IMR-90 (cell line): ENCODE results near the gene HCN3. TPM values are rescaled to one million over a fixed set of nuclear protein-coding genes. Genes with fewer than 3 reads are reported as not detected.

Experiments used
- ATAC-seq: fragments of 200-7000 bp; cut with Tn5 transposase; 2 replicates; pipeline ENCODE4 v1.9.1; 2020; ENCODE audit warnings: low read depth, mild to moderate bottlenecking, moderate library complexity
- BruUV-seq: library from RNA; stranded (reverse); fragments of 400-500 nt; replicated peaks from 2 replicates; lab custom pipeline; 2021; lab: Mats Ljungman, UMichigan
- CTCF ChIA-PET: fragments of 300-600 bp; formaldehyde crosslinking; extraction: SDS; loops from one replicate; lab custom pipeline; 2021; ENCODE audit warnings: antibody characterized with exemption; lab: Yijun Ruan, JAX
- POLR2A ChIA-PET: fragments of 300-600 bp; sonication (Branson Sonifier 250); formaldehyde crosslinking; loops from one replicate; lab custom pipeline; 2022; ENCODE audit warnings: antibody characterized with exemption; ENCODE audit not compliant: unreplicated experiment; lab: Charles Lee
- DNase-seq: peaks from one replicate; pipeline ENCODE4 v3.0.0; 2013
- H2AFZ ChIP-seq: replicated peaks from 2 replicates; pipeline ENCODE3; 2013; ENCODE audit warnings: low read length, mild to moderate bottlenecking; ENCODE audit not compliant: poor library complexity
- H2AK5ac ChIP-seq: 2 replicates; pipeline ENCODE4 v1.6.1; 2013; ENCODE audit warnings: low read depth, low read length, inconsistent platforms
- H2AK9ac ChIP-seq: replicated peaks from 2 replicates; pipeline ENCODE3; 2013; ENCODE audit warnings: mild to moderate bottlenecking, low read depth, low read length, moderate library complexity; ENCODE audit not compliant: poor library complexity
- H2BK120ac ChIP-seq: 2 replicates; pipeline ENCODE4 v1.6.1; 2013; ENCODE audit warnings: low read depth, low read length, inconsistent platforms
- H2BK15ac ChIP-seq: 3 replicates; pipeline ENCODE4 v1.6.1; 2013; ENCODE audit warnings: low read depth, low read length, inconsistent platforms
- H2BK20ac ChIP-seq: 2 replicates; pipeline ENCODE4 v1.6.1; 2013; ENCODE audit warnings: low read depth, mild to moderate bottlenecking, inconsistent platforms, low read length, moderate library complexity
- H2BK5ac ChIP-seq: 2 replicates; pipeline ENCODE4 v1.6.1; 2013; ENCODE audit warnings: mild to moderate bottlenecking, low read depth, low read length, inconsistent platforms; ENCODE audit not compliant: poor library complexity, severe bottlenecking
- H3K14ac ChIP-seq: replicated peaks from 2 replicates; pipeline ENCODE4 v1.6.1; 2013; ENCODE audit warnings: low read depth, low read length, inconsistent platforms
- H3K18ac ChIP-seq: 2 replicates; pipeline ENCODE4 v1.6.1; 2013; ENCODE audit warnings: low read depth, low read length, control low read depth
- H3K23ac ChIP-seq: 2 replicates; pipeline ENCODE4 v1.6.1; 2013; ENCODE audit warnings: low read depth, low read length, inconsistent platforms
- H3K27ac ChIP-seq: 2 replicates; pipeline ENCODE4 v1.5.1; 2013; ENCODE audit warnings: mild to moderate bottlenecking, control low read depth, low read length; ENCODE audit not compliant: insufficient read depth
- H3K27me3 ChIP-seq: 2 replicates; pipeline ENCODE4 v1.6.1; 2013; ENCODE audit warnings: low read length; ENCODE audit not compliant: control insufficient read depth, insufficient read depth
- H3K36me3 ChIP-seq: 2 replicates; pipeline ENCODE4 v1.6.1; 2013; ENCODE audit warnings: low read length, mixed read lengths; ENCODE audit not compliant: control insufficient read depth, insufficient read depth
- H3K4ac ChIP-seq: 2 replicates; pipeline ENCODE4 v1.6.1; 2013; ENCODE audit warnings: low read depth, low read length, inconsistent platforms
- H3K4me1 ChIP-seq: 2 replicates; pipeline ENCODE4 v1.6.1; 2013; ENCODE audit warnings: low read length, mixed read lengths; ENCODE audit not compliant: control insufficient read depth, insufficient read depth
- H3K4me2 ChIP-seq: 2 replicates; pipeline ENCODE4 v1.6.1; 2013; ENCODE audit warnings: low read depth, mild to moderate bottlenecking, control low read depth, low read length, moderate library complexity
- H3K4me3 ChIP-seq: 2 replicates; pipeline ENCODE4 v1.5.1; 2013; ENCODE audit warnings: low read depth, mild to moderate bottlenecking, control low read depth, low read length, moderate library complexity; ENCODE audit not compliant: insufficient read depth
- H3K56ac ChIP-seq: 2 replicates; pipeline ENCODE4 v1.6.1; 2013; ENCODE audit warnings: low read length, inconsistent platforms; ENCODE audit not compliant: insufficient read depth; ENCODE audit errors: extremely low read depth
- H3K79me1 ChIP-seq, 2 experiments: 2 replicates each; pipeline ENCODE4 v1.6.1; 2013; ENCODE audit warnings: low read length in 2 of 2, inconsistent platforms in 1 of 2, low read depth in 1 of 2
- H3K9ac ChIP-seq: 2 replicates; pipeline ENCODE4 v1.6.1; 2013; ENCODE audit warnings: low read depth, low read length, control low read depth
- H3K9me1 ChIP-seq: 2 replicates; pipeline ENCODE4 v1.6.1; 2013; ENCODE audit warnings: low read length, inconsistent platforms; ENCODE audit not compliant: insufficient read depth
- H3K9me3 ChIP-seq: 2 replicates; pipeline ENCODE4 v1.6.1; 2013; ENCODE audit warnings: low read length; ENCODE audit not compliant: control insufficient read depth, insufficient read depth
- H4K20me1 ChIP-seq: 2 replicates; pipeline ENCODE4 v1.6.1; 2013; ENCODE audit warnings: low read length, inconsistent platforms; ENCODE audit not compliant: insufficient read depth
- H4K5ac ChIP-seq: 2 replicates; pipeline ENCODE4 v1.6.1; 2013; ENCODE audit warnings: mild to moderate bottlenecking, low read depth, low read length, control low read depth
- H4K8ac ChIP-seq, 2 experiments: 2 replicates each; pipeline ENCODE4 v1.6.1; 2013; ENCODE audit warnings: low read depth in 2 of 2, low read length in 2 of 2, control low read depth in 1 of 2, inconsistent platforms in 1 of 2
- H4K91ac ChIP-seq: 2 replicates; pipeline ENCODE4 v1.6.1; 2013; ENCODE audit warnings: low read depth, low read length, inconsistent platforms; ENCODE audit not compliant: insufficient read depth
- BHLHE40 ChIP-seq: fragments of 150-350 bp; IDR thresholded peaks from 2 replicates; pipeline ENCODE4 v1.6.1; 2016; ENCODE audit warnings: mild to moderate bottlenecking, low read depth, low read length
- CEBPB ChIP-seq: IDR thresholded peaks from 2 replicates; pipeline ENCODE4 v1.6.1; 2012; ENCODE audit warnings: low read depth, low read length, improper control_type of control experiment
- CHD1 ChIP-seq: IDR thresholded peaks from 2 replicates; pipeline ENCODE4 v1.6.1; 2012; ENCODE audit warnings: low read depth, low read length, improper control_type of control experiment
- CTCF ChIP-seq: conservative IDR thresholded peaks from 2 replicates; pipeline ENCODE4 v1.5.1; 2012; ENCODE audit warnings: mild to moderate bottlenecking, low read depth, low read length, improper control_type of control experiment
- ELK1 ChIP-seq: fragments of 150-350 bp; IDR thresholded peaks from 2 replicates; pipeline ENCODE4 v1.6.1; 2016; ENCODE audit warnings: low read depth, mild to moderate bottlenecking, low read length, moderate library complexity, borderline replicate concordance
- FOS ChIP-seq: fragments of 150-350 bp; IDR thresholded peaks from 2 replicates; pipeline ENCODE4 v1.6.1; 2016; ENCODE audit warnings: low read depth, low read length
- MAFK ChIP-seq: IDR thresholded peaks from 2 replicates; pipeline ENCODE4 v1.6.1; 2012; ENCODE audit warnings: low read depth, low read length, improper control_type of control experiment
- MAZ ChIP-seq: IDR thresholded peaks from 2 replicates; pipeline ENCODE4 v1.6.1; 2012; ENCODE audit warnings: low read depth, mild to moderate bottlenecking, low read length, improper control_type of control experiment, moderate library complexity, borderline replicate concordance
- MXI1 ChIP-seq: IDR thresholded peaks from 2 replicates; pipeline ENCODE4 v1.6.1; 2012; ENCODE audit warnings: low read depth, mild to moderate bottlenecking, low read length, moderate library complexity, borderline replicate concordance
- NFE2L2 ChIP-seq: fragments of 150-350 bp; IDR thresholded peaks from 2 replicates; pipeline ENCODE4 v1.6.1; 2016; ENCODE audit warnings: low read depth, mild to moderate bottlenecking, low read length
- POLR2A ChIP-seq: IDR thresholded peaks from 2 replicates; pipeline ENCODE4 v1.6.1; 2012; ENCODE audit warnings: mild to moderate bottlenecking, low read depth, low read length
- RAD21 ChIP-seq: IDR thresholded peaks from 2 replicates; pipeline ENCODE4 v1.6.1; 2012; ENCODE audit warnings: low read length, improper control_type of control experiment
- RCOR1 ChIP-seq: IDR thresholded peaks from 2 replicates; pipeline ENCODE4 v1.6.1; 2012; ENCODE audit warnings: mild to moderate bottlenecking, low read length, improper control_type of control experiment; ENCODE audit not compliant: insufficient replicate concordance
- RFX5 ChIP-seq: IDR thresholded peaks from 2 replicates; pipeline ENCODE4 v1.8.0; 2012; ENCODE audit warnings: low read depth, mild to moderate bottlenecking, low read length, moderate library complexity
- SMC3 ChIP-seq: fragments of 150-350 bp; IDR thresholded peaks from 2 replicates; pipeline ENCODE4 v1.6.1; 2016; ENCODE audit warnings: low read depth, mild to moderate bottlenecking, antibody characterized with exemption, low read length, moderate library complexity
- USF2 ChIP-seq: fragments of 150-350 bp; IDR thresholded peaks from 2 replicates; pipeline ENCODE4 v1.6.1; 2017; ENCODE audit warnings: mild to moderate bottlenecking, antibody characterized with exemption, low read length, low read depth
- WGBS, 2 experiments: methylation state at CpG; one replicate each; pipeline versions ENCODE4 v1.1.5 to v1.1.7; 2013; ENCODE audit warnings: missing lambda C conversion rate in 2 of 2; ENCODE audit not compliant: insufficient read length in 1 of 2; ENCODE audit errors: extremely low coverage in 2 of 2; 5-methylcytosine and 5-hydroxymethylcytosine counted together
- dilution Hi-C: fragments of 300-500 bp; cut with HindIII; formaldehyde crosslinking; loops from one replicate; pipeline ENCODE4 v1.14.3; 2018; ENCODE audit warnings: low sequenced_read_pairs; ENCODE audit not compliant: unreplicated experiment
- in situ Hi-C: fragments of 300-500 bp; cut with MboI; formaldehyde crosslinking; loops from 3 replicates; pipeline ENCODE4 v1.14.3; 2019; ENCODE audit warnings: low sequenced_read_pairs, inconsistent platforms, mixed read lengths
- intact Hi-C: fragments of 100-400 bp; cut with micrococcal nuclease; formaldehyde crosslinking; loops from 2 replicates; pipeline ENCODE4 v1.10.0; 2022
- polyA plus RNA-seq, 3 experiments: library from polyadenylated mRNA; depleted of rRNA; stranded (reverse); fragments of >200 nt; gene quantifications; 2 replicates each; pipeline ENCODE4 v1.2.3, GENCODE V29; 2012; ENCODE audit warnings: low replicate concordance in 1 of 3
- total RNA-seq: library from RNA; depleted of rRNA; stranded (reverse); fragments of >200 nt; gene quantifications from 2 replicates; pipeline ENCODE4 v1.2.3, GENCODE V29; 2012

HCN3 gene
- total and polyA plus RNA-seq, 2 of the 4 experiments (the other 2 are of a cell fraction) = 0.36 to 2.7 TPM

GRCh38 chr1:155301342-155301841 lies 24.1 kb downstream of the HCN3 start, which contains the start of gene PKLR:
Gene PKLR (minus strand): TSS chr1:155301438. CDS start chr1:155301395, 43 bp downstream.
- TF ChIP-seq USF2 (no peak), POLR2A (no peak), BHLHE40 (no peak), CEBPB (no peak), FOS (no peak), ELK1 (no peak), CTCF (no peak), NFE2L2 (no peak), RFX5 (no peak), CHD1 (no peak), MAZ (no peak), RAD21 (no peak), RCOR1 (no peak), SMC3 (no peak), MXI1 (no peak), MAFK (no peak)
- BruUV-seq = no TSS peak
- Histone ChIP-seq H3K9me3 (no peaks in the 10 kb centered on the region), H2BK5ac (no peak within 1 kb of the TSS), H3K56ac (no peak within 1 kb of the TSS), H2BK120ac (no peak within 1 kb of the TSS), H4K20me1 (no peaks in the 10 kb centered on the region), H3K27me3 (peaks cover 21% of the 10 kb centered on the region), H2BK15ac (no peak within 1 kb of the TSS), H4K5ac (no peak within 1 kb of the TSS), H4K91ac (no peak within 1 kb of the TSS), H3K27ac (no peak within 1 kb of the TSS), H2AK5ac (no peak within 1 kb of the TSS), H3K9me1 (no peaks in the 10 kb centered on the region), H3K23ac (no peak within 1 kb of the TSS), H3K9ac (no peak within 1 kb of the TSS), H2BK20ac (no peak within 1 kb of the TSS), H3K4me2 (no peak within 1 kb of the TSS), H3K4me1 (no peaks in the 10 kb centered on the region), H3K14ac (no peak within 1 kb of the TSS), H3K4me3 (no peak within 1 kb of the TSS), H3K79me1 (no peaks in the 10 kb centered on the region), H3K36me3 (no peaks in the 10 kb centered on the region), H2AFZ (no peak within 1 kb of the TSS), H3K4ac (no peak within 1 kb of the TSS), H4K8ac (no peak within 1 kb of the TSS), H3K18ac (no peak within 1 kb of the TSS), H2AK9ac (no peak within 1 kb of the TSS)
- intact Hi-C loops = no loop called here
- ATAC-seq (no peak), DNase-seq (no peak)
- ChIA-PET CTCF (no interaction called here), POLR2A (no interaction called here)
- in situ Hi-C loops = no loop called here
- dilution Hi-C loops = no loop called here
- no CpG with 5 or more reads among the region's 5 CpGs for WGBS, 2 experiments
